ENCODE measurements around the gene P4HB. TPM values are rescaled to one million over a fixed set of nuclear protein-coding genes. Genes with fewer than 3 reads are reported as not detected.

The P4HB gene
- polyA plus RNA-seq, 1 donor from 2014 or later = 82.8 TPM

- no peaks in the 10 kb centered on the region for H3K27me3 ChIP-seq (ENCODE audit: insufficient read depth, low read depth, low read length)
- H3K79me2 ChIP-seq (replicated peaks; ENCODE audit: insufficient read depth, low read length) = no peaks in the 10 kb centered on the region
- no peaks in the 10 kb centered on the region for H3F3A ChIP-seq (ENCODE audit: insufficient read depth, low read length, poor library complexity, severe bottlenecking)
- no peaks in the 10 kb centered on the region for H3K9me3 ChIP-seq (ENCODE audit: low read length)
- H3K36me3 ChIP-seq (ENCODE audit: insufficient read depth, low read length) = no peaks in the 10 kb centered on the region
- H4K20me1 ChIP-seq (ENCODE audit: insufficient read depth) = no peaks in the 10 kb centered on the region
- TF ChIP-seq EZH2 (IDR thresholded peaks at IDR 0.05; ENCODE audit: borderline replicate concordance, insufficient read depth, low read length, poor library complexity, severe bottlenecking) (no peak), SMC3 (conservative IDR thresholded peaks at IDR 0.05; ENCODE audit: poor library complexity) (no peak), POLR2AphosphoS5 (IDR thresholded peaks at IDR 0.05) (no peak), TAF1 (IDR thresholded peaks at IDR 0.05; ENCODE audit: low read depth) (no peak), REST (IDR thresholded peaks at IDR 0.05; ENCODE audit: borderline replicate concordance) (no peak), MXI1 (conservative IDR thresholded peaks at IDR 0.05; ENCODE audit: poor library complexity, severe bottlenecking) (no peak), RAD21 (conservative IDR thresholded peaks at IDR 0.05) (no peak), CTCF (IDR thresholded peaks at IDR 0.05; ENCODE audit: poor library complexity, severe bottlenecking) (no peak), EP300 (conservative IDR thresholded peaks at IDR 0.05; ENCODE audit: poor library complexity, severe bottlenecking) (no peak)
- no peak overlapping the region for H3K9ac ChIP-seq (ENCODE audit: low read length)
- H3K27ac ChIP-seq (ENCODE audit: low read length) = no peak overlapping the region
- H3K4me2 ChIP-seq (ENCODE audit: low read length) = no peak overlapping the region
- H3K9me2 ChIP-seq (ENCODE audit: insufficient read depth, low read length) = no peaks in the 10 kb centered on the region
- no peak overlapping the region for H2AFZ ChIP-seq (ENCODE audit: low read depth, low read length)
- H3K4me3 ChIP-seq (ENCODE audit: low read length) = no peak overlapping the region
Observed at GRCh38 chr17:81843713-81844326, 16.5 kb downstream of the P4HB start.

GRCh38 chr17:81842725-81843504 is 17.4 kb downstream of the P4HB start:
- H3K4me3 ChIP-seq (ENCODE audit: low read length) = no peak overlapping the region
- H3K9me3 ChIP-seq (ENCODE audit: low read length) = no peaks in the 10 kb centered on the region
- no peaks in the 10 kb centered on the region for H3K79me2 ChIP-seq (replicated peaks; ENCODE audit: insufficient read depth, low read length)
- H3K27ac ChIP-seq (ENCODE audit: low read length) = no peak overlapping the region
- H2AFZ ChIP-seq (ENCODE audit: low read depth, low read length) = no peak overlapping the region
- no peak overlapping the region for H3K9ac ChIP-seq (ENCODE audit: low read length)
- no peaks in the 10 kb centered on the region for H3K36me3 ChIP-seq (ENCODE audit: insufficient read depth, low read length)
- no peaks in the 10 kb centered on the region for H4K20me1 ChIP-seq (ENCODE audit: insufficient read depth)
- no peak overlapping the region for H3K4me2 ChIP-seq (ENCODE audit: low read length)
- H3K27me3 ChIP-seq (ENCODE audit: insufficient read depth, low read depth, low read length) = no peaks in the 10 kb centered on the region
- TF ChIP-seq EP300 (conservative IDR thresholded peaks at IDR 0.05; ENCODE audit: poor library complexity, severe bottlenecking) = no peak
- no peak for TF ChIP-seq EZH2 (IDR thresholded peaks at IDR 0.05; ENCODE audit: borderline replicate concordance, insufficient read depth, low read length, poor library complexity, severe bottlenecking)
- no peak for TF ChIP-seq MXI1 (conservative IDR thresholded peaks at IDR 0.05; ENCODE audit: poor library complexity, severe bottlenecking)
- no peak for TF ChIP-seq RAD21 (conservative IDR thresholded peaks at IDR 0.05)
- TF ChIP-seq REST (IDR thresholded peaks at IDR 0.05; ENCODE audit: borderline replicate concordance) = no peak
- no peak for TF ChIP-seq POLR2AphosphoS5 (IDR thresholded peaks at IDR 0.05)
- no peak for TF ChIP-seq SMC3 (conservative IDR thresholded peaks at IDR 0.05; ENCODE audit: poor library complexity)
- no peak for TF ChIP-seq CTCF (IDR thresholded peaks at IDR 0.05; ENCODE audit: poor library complexity, severe bottlenecking)
- TF ChIP-seq TAF1 (IDR thresholded peaks at IDR 0.05; ENCODE audit: low read depth) = no peak
- H3F3A ChIP-seq (ENCODE audit: insufficient read depth, low read length, poor library complexity, severe bottlenecking) = no peaks in the 10 kb centered on the region
- H3K9me2 ChIP-seq (ENCODE audit: insufficient read depth, low read length) = no peaks in the 10 kb centered on the region
